Left kidney (tissue), 2 donors: ENCODE data around the gene UBE2D3. TPM values are rescaled to one million over a fixed set of nuclear protein-coding genes. Genes with fewer than 3 reads are reported as not detected.

Experiments used
- DNase-seq: peaks from one replicate; pipeline ENCODE4 v3.0.0-alpha.2; 2013
- polyA plus RNA-seq: library from polyadenylated mRNA; unstranded; fragments of 120-200 nt; gene quantifications from one replicate; pipeline ENCODE4 v1.2.1, GENCODE V29; 2013; ENCODE audit not compliant: insufficient read length

UBE2D3 gene
- polyA plus RNA-seq, 1 donor: 329 TPM

GRCh38 chr4:102758241-102759160, 68.8 kb downstream of the UBE2D3 start:
- DNase-seq: no peak

GRCh38 chr4:102757681-102758080, 69.7 kb downstream of the UBE2D3 start:
- no peak for DNase-seq

GRCh38 chr4:102754044-102754443, 73.3 kb downstream of the UBE2D3 start:
- no peak for DNase-seq

GRCh38 chr4:102751941-102752340, 75.4 kb downstream of the UBE2D3 start:
- no peak for DNase-seq

Other genes with a start within 250 kb of the UBE2D3 start
- 23.9 TPM for gene MANBA, start 66.6 kb downstream of the UBE2D3 start, polyA plus RNA-seq
- 48.4 TPM for gene CISD2, start 41.4 kb upstream of the UBE2D3 start, polyA plus RNA-seq
- gene SLC9B1, start 192.2 kb upstream of the UBE2D3 start, polyA plus RNA-seq: 3.4 TPM
- 8.2 TPM for gene SLC9B2, start 249.2 kb upstream of the UBE2D3 start, polyA plus RNA-seq